GM12875 (cell line): ENCODE measurements around the gene LGR6.

Experiments used
- H3K4me3 ChIP-seq: one replicate; pipeline ENCODE4 v1.5.1; 2011; ENCODE audit warnings: low read depth, low read length, control low read depth
- CTCF ChIP-seq: IDR thresholded peaks from 2 replicates; pipeline ENCODE4 v1.5.1; 2011; ENCODE audit warnings: low read depth, mild to moderate bottlenecking, control low read depth, inconsistent platforms, low read length, moderate library complexity, borderline replicate concordance; ENCODE audit not compliant: insufficient read depth

LGR6 gene

DNA sequence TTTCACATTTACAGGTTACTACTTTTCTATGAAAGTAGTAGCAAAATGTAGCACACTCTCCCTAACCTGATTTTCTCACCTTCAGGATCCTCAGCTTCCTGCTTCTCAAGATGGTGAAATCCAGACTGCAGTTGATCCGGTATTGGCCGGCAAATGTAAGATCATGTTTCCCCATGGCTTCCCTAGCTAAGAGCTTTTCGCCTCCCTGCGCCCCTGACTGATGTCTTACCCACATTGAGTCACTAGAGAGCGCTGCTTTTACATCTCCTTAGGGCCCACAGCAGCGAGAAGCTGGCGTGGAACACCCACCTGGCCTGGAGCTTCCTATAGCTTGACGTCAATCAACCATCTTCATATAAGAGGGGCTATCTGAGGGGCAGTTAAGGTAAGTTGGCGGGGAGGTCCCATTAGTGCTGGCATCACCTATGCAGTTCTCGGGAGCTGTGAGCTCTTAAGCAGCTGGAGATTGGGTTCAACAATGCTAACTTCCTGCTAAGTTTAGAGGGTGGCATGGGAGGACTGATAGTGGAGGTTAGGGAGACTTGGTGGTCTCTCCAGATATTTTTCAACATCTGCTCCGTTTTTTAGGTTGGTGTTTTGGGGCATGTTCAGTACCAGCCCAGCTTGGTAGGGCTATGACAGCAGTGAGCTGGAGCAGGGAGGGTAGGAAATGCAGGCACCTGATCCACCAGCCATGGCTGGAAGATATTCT is 38.7 kb upstream of the LGR6 start:
- TF ChIP-seq CTCF = peak; percentile 66; the same call in 1 of the 2 replicates
- H3K4me3 ChIP-seq = no peak overlapping the region

GRCh38 chr1:202155478-202156021 is 38.0 kb upstream of the LGR6 start:
- no peak for TF ChIP-seq CTCF
- H3K4me3 ChIP-seq = no peak overlapping the region

GRCh38 chr1:202156590-202156989 is 37.0 kb upstream of the LGR6 start:
- no peak overlapping the region for H3K4me3 ChIP-seq
- no peak for TF ChIP-seq CTCF

GRCh38 chr1:202157945-202158344 is 35.7 kb upstream of the LGR6 start:
- no peak overlapping the region for H3K4me3 ChIP-seq
- TF ChIP-seq CTCF = no peak

GRCh38 chr1:202158810-202159533 is 34.6 kb upstream of the LGR6 start:
- peak; percentile 69 for TF ChIP-seq CTCF
- peak overlapping the region; percentile 98 for H3K4me3 ChIP-seq

DNA sequence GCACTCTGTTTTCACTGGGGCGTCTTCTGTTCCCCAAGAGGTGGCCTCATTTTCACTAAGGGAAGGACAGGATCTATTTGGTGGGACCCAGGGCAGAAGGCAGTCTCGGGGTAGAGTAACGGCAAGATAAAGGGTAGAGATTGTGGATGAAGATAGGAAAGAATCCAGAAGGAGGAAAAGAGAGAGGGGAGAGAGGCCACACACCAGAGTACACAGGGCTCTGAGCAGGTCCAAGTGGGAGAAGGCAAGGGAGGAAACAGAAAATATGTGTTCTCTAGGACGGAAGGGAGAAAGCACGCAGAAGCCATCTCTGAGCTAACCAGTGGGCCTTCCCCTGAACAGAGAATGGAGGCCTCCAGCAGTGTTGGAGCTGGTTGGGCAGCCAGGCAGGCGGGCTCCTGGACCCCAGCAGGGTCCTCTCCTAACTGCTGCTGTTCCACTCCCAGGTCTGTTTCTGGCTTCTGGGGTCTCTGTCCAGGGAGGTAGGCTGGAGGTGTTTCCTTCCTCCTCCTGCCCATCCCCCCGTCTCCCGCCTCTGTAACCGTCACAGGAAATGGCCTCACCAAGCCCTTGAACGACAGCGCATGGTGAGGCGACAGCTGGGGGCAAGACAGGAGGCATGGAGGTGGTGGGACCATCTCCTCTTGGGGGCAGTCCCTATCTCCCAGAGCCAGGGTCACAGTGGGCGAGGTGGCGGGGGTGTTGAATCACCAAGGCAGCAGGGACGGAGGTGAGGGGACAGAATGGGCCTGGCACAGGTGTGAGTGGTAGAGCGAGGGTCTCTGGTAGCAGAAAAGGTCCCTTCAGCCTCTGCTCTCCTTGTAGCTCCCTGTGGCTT is 33.8 kb upstream of the LGR6 start:
- TF ChIP-seq CTCF = no peak
- peak overlapping the region; percentile 98 for H3K4me3 ChIP-seq
